Fibroblast of skin of left quadriceps (primary cell): ENCODE data around the gene RPL41.
"Not testable (repeated sequence)": the region's sequence is repeated elsewhere in the genome, so short reads cannot be mapped to it uniquely, and the experiment has no call there.

ENCODE experiments used
- DNase-seq, 2 experiments: peaks; one replicate each; pipeline ENCODE4 v3.0.0-alpha.2; 2013; ENCODE audit warnings: low read depth in 2 of 2

Gene RPL41

GRCh38 chr12:56154818-56155217 is 38.4 kb downstream of the RPL41 start:
- no peak for DNase-seq

- no peak for DNase-seq
Observed at GRCh38 chr12:56155256-56155845, 38.9 kb downstream of the RPL41 start.

DNA sequence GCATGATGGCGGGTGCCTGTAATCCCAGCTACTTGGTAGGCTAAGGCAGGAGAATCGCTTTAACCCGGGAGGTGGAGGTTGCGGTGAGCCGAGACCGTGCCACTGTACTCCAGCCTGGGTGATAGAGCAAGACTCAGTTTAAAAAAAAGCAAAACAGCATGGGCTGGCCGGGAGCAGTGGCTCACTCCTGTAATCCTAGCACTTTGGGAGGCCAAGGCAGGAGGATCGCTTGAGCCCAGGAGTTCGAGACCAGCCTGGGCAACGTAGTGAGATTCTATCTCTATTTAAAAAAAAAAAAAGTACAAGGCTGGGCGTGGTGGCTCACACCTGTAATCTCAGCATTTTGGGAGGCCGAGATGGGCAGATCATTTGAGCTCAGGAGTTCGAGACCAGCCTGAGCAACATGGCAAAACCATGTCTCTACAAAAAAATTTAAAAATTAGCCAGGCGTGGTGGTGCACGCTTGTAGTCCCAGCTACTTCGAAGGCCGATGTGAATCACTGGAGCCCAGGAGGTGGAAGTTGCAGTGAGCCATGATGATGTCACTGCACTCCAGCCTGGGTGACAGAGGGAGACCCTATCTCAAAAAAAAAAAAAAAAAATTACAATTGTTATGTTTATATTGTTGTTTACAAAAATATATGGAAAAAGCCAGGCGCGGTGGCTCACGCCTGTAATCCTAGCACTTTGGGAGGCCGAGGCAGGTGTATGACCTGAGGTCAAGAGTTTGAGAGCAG is 40.2 kb downstream of the RPL41 start:
- not testable (repeated sequence) for DNase-seq

DNA sequence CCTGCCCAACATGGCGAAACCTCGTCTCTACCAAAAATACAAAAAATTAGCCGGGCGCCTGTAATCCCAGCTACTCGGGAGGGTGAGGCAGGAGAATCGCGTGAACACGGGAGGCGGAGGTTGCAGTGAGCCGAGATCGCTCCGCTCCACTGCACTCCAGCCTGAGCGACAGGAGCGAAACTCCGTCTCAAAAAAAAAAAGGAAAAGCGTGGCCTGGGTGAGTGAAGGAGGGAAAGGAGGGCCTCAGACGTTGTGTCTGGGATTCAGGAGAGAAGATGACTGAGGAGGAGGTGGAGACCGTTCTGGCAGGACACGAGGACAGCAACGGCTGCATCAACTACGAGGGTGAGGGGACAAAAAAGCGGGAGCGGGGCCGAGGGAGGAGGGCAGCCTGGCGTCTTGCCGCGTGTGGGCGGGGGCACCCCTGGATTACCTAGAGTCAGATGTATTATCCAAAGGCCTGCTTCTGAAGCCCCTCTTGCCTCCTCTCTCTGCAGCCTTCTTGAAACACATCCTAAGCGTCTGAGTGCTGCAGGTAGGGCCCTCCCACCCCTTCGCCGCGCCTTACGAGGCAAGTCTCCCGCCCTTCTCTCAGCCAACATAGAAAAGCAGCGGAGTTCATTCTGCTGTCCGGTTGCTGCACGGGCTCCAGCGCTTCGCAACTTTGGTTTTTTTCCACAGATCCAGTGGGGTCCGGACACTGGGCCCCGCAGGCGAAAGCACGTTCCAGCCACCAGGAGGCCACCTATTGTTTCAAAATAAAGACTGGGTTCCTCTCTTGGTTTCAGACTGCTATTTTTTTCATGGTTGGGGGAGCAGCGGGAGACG is 41.0 kb downstream of the RPL41 start:
- peak; percentile 80 for DNase-seq

GRCh38 chr12:56158029-56158925 is 41.8 kb downstream of the RPL41 start, which contains the start of gene MYL6:
Gene MYL6, plus strand, starts transcription at chr12:56158359. Its CDS starts 43 bp downstream, at chr12:56158402.
- DNase-seq: peak; percentile 95

- peak; percentile 47 to 59 for DNase-seq
Observed at GRCh38 chr12:56158926-56159461, 42.6 kb downstream of the RPL41 start.

GRCh38 chr12:56159482-56160192 is 43.2 kb downstream of the RPL41 start:
- DNase-seq: no peak

GRCh38 chr12:56160193-56160763 is 43.8 kb downstream of the RPL41 start:
- DNase-seq: no peak

- DNase-seq: no peak
Observed at GRCh38 chr12:56160894-56161689, 44.7 kb downstream of the RPL41 start.

DNA sequence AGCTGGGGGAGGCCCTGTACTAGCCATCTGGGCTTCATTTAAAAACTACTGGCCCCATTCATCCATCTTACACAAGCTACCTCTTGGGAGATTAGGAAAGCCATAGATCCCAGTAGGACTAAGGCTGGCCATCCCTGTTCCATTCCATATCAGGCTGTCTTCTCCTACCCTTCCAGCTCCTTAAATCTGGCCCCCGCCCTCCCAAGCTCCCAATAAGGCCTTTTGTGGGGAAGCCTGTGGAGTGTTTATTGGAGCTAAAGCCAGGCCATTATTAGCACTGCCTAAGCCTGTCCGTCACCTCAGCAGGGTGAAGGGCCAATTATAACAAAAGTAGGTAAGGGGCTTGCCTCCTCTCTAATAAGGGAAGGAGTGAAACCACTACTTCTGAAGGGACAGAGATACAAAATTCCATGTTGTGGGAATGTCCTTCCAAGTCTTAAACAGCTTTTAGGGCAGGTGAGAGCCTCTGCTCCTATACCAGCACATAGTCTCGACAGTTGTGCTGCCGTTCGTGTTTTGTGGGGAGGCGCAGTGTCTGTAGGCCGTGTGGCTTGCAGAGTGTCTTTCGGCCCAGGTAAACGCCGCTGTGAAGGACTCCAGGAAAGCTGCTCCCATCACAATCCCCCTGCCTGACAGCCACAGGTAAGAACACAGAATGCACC is 45.4 kb downstream of the RPL41 start:
- no peak for DNase-seq

- no peak for DNase-seq
Observed at GRCh38 chr12:56162468-56163290, 46.2 kb downstream of the RPL41 start.

DNA sequence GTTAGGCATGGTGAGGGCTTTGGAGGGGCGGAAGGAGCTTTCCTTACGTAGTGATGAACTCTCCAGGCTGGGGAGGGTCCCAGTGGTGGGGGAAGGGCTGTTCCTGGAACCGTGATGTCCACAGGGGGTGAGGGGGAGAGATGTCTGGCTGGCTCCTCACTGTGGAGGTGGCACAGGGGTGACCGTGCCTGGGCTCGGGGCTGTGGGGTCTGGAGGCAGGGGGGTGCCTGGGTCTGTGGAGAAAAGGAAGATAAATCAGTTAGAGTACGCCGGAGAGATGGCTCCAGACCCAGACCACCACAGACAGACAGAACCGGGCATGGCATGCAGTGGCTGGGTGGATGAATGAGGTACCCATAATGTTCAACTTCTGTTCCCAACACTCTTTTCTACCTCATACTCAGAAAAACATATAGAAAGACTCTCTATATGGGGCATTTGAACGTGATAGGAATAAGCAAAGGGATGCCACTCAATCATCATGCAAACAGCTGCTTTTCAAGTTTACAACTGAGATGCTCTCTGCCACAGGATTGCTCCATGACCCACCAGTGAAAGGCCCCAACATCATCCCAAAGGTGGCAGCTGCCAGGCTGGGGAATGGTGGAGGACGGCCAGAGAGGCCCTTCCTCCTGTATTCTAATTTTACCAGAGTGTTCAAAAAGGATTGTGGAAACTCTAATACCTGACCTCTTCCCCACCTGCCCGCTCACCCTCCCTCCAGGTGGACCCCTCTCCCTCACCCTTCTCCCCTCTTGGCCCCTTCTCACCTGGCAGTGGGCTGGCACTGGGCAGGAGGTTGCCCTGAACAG is 47.3 kb downstream of the RPL41 start:
- DNase-seq: no peak

- no peak for DNase-seq
Observed at GRCh38 chr12:56164345-56164729, 47.9 kb downstream of the RPL41 start.

- no peak for DNase-seq
Observed at GRCh38 chr12:56165369-56165768, 48.9 kb downstream of the RPL41 start.
